ENCODE results near the gene RC3H2.
"Not testable (repeated sequence)": the region's sequence is repeated elsewhere in the genome, so short reads cannot be mapped to it uniquely, and the experiment has no call there.

RC3H2 gene

DNA sequence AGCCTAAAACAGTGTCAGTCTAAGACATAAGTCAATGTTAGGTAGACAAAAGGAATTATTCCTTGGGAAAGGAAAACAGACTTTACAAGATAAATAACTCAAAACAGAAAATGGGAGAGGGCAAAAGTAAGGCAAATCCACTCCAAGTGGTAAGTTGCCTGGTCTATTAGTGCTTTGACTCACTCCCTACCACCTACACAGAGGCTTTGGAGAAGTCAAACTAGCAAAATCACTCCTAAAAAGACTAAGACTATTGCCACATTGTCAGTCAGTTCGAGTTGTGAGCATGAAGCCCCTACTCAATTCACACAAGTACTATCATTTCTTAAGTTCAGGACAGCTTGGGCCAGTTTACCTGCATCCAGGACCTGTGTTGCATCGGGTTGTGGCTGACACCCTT lies 13.2 kb upstream of the RC3H2 start:
- no peak for DNase-seq (ENCODE audit: low spot score)

DNA sequence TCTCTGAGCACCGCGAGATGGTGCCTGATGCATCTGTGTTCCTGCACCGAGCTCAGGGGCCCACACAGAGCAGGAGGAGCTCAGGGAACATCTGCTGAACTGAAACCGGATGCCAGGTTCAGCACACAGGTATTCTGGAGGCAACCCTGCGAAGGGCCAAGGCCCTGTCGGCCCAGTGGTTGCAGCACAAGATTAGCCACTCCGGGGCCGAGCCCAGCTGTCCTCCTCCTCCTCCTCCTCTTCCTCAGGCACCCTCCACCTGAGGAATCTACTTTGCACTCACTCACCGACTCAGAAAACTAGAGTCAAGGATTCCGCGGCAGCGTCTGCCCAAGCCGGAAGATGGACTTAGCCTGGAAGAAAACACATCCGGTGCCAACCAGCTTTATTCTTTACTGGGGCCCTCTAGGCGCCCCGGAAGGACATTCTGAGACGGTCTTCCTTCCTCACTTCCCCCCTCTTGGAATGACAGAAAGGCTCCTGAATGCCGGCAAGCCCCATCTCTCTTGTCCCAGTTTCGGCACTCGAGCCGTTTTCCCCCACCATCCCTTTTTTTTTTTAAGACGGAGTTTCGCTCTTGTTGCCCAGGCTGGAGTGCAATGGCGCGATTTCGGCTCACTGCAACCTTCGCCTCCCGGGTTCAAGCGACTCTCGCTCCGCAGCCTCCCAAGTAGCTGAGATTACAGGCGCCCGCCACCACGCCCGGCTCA lies 8.0 kb upstream of the RC3H2 start, which contains the start of gene ZBTB6:
Gene ZBTB6 (minus strand): TSS at position 360 of the 710 bp plus-strand sequence. CDS start 1,251 bp downstream, outside the sequence.
- DNase-seq (ENCODE audit: low spot score): peak; percentile 66

DNA sequence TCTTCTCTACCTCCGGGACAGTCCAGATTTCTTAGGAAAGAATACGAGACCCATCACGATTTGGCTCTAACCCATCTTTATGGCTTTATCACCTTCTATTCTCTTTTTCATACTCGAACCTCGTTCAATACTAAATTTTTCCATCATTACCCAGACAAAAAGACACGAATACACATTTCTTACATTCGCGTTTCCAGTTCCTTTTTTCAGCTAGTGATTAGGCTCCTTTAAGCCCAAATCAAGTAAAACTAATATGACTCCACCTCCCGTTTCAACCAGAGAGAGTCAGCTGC lies 7.5 kb upstream of the RC3H2 start:
- DNase-seq (ENCODE audit: low spot score): no peak

DNA sequence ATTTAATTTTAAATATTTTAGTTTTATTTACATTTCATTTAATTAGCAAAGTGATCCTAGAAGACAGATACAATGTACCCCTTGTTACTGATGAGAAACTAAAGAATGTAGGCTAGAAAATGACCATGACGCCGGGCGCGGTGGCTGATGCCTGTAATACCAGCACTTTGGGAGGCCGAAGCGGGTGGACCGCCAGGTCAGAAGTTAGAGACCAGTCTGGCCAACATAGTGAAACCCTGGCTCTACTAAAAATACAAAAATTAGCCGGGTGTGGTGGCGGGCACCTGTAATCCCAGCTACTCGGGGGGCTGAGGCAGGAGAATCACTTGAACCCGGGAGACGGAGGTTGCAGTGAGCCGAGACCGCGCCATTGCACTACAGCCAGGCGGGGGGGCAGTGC lies 963 bp upstream of the RC3H2 start:
- not testable (repeated sequence) for DNase-seq (ENCODE audit: low spot score)

DNA sequence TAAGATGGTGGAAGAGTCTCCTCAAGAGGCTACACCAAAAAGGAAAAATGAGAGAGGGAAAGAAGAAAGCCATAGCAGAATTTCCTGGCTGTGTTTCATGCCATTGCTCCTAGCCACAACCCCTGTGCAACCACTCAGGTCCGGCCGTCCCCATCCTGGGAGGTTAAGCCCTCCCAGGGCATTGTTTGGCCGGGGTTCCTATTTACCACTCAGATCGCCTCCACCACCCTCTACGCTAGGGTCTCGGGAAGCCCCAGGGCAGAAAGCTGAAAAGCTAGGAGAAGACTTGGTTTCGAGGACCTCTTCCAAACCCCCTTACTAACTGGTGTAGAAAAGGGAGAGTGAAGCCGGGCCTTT lies 715 bp downstream of the RC3H2 start:
- peak; percentile 41 for DNase-seq (ENCODE audit: low spot score)

DNA sequence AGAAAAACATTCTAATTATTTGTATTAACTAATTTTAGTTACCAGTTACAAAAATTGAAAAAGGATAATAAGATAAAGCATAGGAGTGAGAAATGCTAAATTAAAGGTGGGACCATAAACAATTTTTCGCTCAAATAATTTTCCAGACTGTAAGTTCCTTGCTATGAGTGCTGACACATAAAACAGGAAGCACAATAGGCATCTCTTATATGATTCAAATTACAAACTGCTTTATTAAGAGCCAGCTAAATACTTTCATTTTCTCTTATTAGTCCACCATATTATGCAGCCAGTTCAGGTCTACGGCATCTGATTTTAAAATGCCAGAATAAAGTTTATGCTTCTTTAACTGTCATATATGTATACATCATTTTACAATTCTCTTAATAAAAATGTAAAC lies 4.4 kb downstream of the RC3H2 start:
- DNase-seq (ENCODE audit: low spot score): no peak

DNA sequence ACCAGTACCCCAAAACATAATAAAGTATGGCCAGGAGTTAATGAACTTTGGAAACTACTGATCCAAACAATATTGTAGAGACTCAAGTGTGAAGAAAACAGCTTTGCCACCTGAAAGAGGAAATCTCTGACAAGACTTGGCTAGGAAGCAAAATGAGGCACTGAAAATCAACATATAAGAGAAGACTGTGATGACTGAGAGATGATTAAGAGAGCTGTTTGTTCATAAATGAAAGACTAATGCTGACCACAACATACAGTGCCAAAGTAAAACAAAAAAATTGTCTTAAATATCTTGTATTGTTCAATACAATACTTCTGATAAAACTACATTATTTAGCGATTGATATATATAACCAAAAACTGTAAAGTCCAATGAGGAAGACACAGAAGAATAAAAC lies 7.2 kb downstream of the RC3H2 start:
- DNase-seq (ENCODE audit: low spot score): no peak

DNA sequence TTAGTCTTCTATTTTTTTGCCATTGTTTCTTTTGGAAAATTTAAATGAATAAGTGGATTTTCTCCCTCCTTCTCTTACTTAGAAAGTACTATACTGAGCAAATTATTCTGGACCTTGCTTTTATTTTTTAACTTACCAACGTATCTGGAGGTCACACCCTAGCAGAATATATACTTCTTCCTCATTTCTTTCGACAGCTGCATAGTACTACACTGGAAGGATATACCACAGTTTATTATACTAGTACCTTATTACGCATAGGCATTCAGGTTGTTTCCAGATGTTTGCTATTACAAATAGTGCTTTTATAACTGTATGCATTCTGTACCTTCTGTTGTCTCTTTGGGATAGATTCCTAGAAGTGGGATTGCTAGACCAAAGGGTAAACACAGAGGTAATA lies 16.7 kb downstream of the RC3H2 start:
- no peak for DNase-seq (ENCODE audit: low spot score)

DNA sequence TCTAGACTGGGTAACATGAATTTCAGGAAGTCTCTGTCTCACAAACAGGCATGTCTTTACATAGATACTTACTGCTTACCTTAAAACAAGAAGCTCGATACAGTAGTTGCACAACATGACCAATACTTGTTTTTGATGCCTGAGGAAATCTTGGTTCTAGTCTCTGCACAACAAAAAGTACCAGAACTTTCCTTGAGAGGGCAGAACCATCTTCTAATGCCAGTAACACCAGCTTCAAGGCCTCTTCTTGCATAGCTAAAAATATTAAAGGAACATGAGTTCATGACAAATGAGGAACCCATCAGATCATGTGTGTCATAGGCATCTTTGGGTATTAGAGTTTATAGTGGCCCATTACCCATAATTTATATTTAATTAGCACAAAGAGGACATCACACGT lies 22.0 kb downstream of the RC3H2 start:
- DNase-seq (ENCODE audit: low spot score): no peak

DNA sequence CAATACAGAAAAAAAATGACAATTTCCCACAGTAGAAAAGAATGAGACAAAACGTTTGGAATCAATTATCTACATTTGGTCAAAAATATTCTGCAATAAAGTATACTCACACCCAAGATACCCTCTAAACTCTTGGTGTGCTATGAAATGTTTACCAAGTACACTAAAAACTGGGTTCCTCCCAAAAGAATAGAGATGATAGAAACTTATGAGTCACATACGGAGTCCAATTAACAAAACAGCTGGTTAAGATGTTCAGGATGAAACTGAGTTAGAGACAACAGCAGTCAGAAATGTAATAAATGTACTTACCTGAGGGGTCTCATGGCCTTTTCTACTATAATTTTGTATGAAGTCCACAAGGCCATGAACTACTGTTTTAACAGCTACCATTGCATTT lies 25.7 kb downstream of the RC3H2 start:
- no peak for DNase-seq (ENCODE audit: low spot score)

DNA sequence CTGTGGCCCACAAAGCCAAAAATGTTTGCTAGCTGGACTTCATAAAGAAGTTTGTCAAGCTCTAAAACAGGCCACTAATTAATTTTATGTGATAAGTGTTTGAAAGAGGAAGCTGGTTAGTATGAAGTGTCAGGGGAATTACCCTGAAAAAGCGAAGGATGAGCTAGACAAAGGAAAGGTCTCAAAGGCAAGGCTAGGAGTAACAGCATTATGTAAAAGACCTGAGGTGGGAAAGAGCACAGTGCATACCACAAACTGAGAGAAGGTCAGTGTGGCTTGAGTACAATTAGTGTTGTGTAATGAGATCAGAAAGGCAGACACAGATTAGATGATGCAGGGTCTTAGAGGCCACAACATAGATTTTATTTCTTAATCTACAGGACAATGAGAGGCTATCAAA lies 29.6 kb downstream of the RC3H2 start:
- DNase-seq (ENCODE audit: low spot score): no peak

DNA sequence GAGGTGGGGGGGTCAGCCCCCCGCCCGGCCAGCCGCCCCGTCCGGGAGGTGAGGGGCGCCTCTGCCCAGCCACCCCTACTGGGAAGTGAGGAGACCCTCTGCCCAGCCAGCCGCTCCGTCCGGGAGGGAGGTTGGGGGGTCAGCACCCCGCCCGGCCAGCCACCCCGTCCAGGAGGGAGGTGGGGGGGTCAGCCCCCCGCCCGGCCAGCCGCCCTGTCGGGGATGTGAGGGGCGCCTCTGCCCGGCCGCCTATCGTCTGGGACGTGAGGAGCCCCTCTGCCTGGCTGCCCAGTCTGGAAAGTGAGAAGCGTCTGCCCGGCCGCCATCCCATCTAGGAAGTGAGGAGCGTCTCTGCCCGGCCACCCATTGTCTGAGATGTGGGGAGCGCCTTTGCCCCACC lies 37.9 kb downstream of the RC3H2 start:
- DNase-seq (ENCODE audit: low spot score): not testable (repeated sequence)

DNA sequence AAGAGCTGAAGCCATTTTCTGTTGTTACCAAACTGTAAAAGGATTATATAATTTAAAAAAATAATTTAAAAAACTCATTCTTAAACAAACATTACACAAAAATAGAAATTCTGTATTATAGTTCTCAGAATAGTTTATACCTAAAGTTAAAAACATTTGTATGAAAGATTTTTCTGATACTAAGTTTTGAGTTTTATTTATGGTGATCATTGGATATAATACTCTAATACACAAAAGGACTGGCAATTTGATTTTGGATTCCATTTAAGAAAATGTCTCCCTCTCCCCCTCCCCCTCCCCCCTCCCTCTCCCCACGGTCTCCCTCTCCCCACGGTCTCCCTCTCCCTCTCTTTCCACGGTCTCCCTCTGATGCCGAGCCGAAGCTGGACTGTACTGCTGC lies 39.1 kb downstream of the RC3H2 start:
- DNase-seq (ENCODE audit: low spot score): no peak

DNA sequence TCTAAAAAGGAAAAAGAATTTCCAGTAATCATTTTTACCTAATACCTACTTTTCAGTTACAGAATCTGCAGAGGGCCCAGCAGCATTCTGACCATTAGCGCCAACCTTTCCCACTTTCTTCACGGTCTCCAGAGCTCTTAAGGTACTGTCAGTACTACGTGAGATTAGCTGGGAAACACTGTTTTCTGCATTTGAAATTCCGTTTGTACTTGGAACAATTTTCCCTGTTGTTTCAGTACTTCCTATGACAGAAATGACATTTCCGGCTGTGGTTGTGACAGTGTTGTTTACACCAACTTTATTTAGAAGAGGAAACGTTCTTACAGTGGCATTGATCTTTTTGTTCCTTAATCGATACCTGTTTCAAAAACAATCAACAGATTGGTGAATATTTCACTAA lies 39.9 kb downstream of the RC3H2 start:
- no peak for DNase-seq (ENCODE audit: low spot score)

DNA sequence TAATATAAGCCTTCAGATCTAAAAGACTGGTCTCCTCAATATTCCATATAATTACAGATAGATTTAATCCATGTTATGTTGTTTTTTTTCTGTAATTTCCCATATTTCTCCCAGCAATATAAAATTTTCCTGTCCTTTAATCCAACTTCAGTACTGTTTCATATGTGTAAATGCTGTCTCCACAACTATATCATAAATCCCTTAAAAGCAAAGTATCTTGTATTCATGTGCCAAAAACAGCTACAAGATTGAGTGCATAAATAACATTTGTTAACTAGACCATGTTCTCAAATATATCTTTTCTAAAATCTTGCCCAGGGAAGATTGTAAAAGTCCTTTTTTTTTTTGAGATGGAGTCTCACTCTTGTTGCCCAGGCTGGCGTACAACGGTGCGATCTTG lies 41.8 kb downstream of the RC3H2 start:
- no peak for DNase-seq (ENCODE audit: low spot score)

DNA sequence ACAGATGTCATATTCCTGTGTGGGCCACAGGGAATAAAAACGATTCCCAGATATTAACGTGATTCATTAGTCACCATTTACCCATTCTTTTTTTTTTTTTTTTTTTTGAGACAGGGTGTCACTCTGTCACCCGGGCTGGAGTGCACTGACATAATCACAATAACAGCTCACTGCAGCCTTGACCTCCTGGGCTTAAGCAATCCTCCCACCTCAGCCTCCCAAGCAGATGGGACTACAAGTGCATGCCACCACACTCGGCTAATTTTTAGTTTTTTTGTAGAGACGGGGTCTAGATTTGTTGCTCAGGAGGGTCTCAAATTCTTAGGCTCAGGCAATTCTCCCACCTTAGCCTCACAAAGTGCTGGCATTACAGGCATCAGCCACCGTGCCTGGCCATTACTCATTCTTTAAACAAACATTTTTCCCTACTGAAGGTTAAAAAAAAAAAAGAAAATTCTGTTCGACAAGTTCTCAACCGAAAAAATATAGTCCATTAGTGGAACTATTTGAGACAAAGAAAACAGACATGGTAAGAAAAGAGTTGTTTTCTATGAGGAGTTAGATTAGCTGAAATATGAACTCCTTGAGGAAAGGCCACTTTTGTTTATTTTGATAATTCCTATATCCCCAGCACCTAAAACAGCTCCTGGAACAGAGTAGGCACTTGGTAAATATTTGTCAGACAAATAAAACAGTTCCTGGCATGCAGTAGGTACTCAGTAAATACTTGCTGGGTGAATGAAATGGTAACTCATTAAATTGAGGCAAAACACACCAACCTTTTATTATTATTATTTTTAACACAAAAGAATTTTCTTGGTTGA lies 44.6 kb downstream of the RC3H2 start:
- no peak for DNase-seq (ENCODE audit: low spot score)

DNA sequence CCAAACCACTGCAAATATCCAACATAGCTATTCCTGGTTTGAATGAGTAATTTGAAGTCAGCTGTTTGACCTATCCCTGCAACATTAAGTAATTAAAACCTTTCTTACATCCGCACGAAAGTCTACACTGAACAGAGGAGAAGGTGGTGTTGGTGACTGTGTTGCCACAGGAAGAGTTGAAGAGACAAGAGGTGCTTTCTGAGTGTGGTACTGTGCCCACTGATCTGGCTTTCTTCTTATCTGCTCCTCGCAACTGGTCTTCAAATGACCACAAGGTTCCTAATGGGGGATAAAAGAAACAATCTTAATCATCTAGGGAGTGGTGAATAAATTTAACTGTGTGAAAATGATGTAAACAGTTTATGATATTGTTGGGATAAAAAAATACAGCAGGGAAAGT lies 47.3 kb downstream of the RC3H2 start:
- no peak for DNase-seq (ENCODE audit: low spot score)

DNA sequence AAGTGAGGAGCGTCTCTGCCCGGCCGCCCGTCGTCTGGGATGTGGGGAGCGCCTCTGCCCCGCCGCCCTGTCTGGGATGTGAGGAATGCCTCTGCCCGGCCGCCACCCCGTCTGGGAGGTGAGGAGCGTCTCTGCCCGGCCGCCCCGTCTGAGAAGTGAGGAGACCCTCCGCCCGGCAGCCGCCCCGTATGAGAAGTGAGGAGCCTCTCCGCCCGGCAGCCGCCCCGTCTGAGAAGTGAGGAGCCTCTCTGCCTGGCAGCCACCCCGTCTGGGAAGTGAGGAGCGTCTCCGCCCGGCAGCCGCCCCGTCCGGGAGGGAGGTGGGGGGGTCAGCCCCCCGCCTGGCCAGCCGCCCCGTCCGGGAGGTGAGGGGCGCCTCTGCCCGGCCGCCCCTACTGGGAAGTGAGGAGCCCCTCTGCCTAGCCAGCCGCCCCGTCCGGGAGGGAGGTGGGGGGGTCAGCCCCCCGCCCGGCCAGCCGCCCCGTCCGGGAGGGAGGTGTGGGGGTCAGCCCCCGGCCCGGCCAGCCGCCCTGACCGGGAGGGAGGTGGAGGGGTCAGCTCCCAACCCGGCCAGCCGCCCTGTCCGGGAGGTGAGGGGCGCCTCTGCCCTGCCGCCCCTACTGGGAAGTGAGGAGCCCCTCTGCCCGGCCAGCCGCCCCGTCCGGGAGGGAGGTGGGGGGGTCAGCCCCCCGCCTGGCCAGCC lies 52.9 kb downstream of the RC3H2 start:
- DNase-seq (ENCODE audit: low spot score): not testable (repeated sequence)

DNA sequence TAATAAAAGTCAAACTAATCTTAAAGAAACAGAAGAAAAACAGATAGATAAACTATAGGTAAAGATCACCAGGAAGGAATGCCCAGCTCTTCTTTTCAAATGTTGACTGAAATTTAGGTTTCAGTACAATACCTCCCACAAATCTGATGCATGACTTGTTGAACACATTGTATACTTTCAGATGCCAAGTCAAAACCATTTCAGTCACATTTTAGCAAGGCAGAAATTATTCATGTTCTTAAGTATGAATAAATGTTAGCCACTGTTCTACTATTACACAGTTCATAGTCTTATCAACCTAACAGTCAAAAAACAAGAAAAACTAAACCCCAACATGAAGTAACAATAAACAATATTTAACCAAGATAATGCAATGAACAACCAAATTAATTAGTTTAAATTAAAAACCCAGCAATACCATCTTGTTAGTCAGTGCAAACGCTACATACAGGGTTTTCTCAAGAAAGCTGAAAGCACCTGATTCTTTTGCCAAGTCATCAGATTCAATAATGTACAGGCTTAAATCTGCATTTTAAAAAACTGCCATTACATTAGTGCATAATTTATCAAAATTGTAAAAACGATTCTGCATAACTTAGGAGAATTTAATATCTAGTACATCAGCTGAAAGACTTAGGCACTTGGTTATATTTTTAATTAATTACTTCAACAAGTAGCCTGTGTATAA lies 56.8 kb downstream of the RC3H2 start:
- DNase-seq (ENCODE audit: low spot score): no peak

DNA sequence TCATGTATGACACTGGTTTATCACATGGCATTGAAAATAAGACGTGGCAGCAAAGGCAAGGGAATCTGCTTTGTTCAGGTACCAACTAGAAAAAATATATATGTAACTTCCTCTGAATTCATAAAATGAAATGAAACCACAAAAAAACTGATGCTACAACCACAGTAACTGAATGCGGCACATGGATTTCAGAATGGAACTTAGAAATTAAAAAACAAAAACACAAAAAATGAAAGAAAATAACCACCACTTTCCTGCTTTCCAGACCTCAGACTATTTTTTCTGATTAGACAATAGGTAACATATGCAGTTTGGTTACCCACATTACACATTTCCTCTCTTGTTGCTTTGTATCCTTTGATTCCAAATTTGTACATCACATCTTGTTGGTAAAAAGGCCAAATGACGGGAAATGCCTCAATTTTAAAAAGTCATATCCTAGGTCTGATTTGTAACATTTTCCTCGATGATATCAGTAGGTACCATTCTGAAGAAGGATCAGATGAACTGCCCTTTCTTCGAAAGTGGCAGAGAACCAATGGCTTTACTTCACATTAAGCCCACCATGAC lies 58.7 kb downstream of the RC3H2 start:
- no peak for DNase-seq (ENCODE audit: low spot score)

DNA sequence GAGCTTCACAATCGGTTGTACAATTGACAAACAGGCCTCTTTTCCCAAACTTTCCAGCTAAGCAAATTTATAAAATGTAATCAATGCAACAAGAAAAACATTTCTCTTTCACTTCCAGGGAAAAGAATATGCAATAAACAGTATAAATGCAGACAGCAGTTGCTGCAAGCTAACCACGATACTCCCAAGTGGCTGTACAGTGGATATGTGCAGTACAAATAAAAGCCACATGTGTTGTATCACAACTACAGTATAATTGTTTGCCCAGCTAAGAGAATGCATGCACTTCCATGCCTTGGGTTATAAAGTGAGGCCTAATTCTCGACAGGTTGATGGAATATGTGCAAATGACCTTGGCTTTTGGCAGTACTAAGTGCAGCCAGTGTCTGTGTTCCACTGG lies 60.0 kb downstream of the RC3H2 start:
- DNase-seq (ENCODE audit: low spot score): no peak

DNA sequence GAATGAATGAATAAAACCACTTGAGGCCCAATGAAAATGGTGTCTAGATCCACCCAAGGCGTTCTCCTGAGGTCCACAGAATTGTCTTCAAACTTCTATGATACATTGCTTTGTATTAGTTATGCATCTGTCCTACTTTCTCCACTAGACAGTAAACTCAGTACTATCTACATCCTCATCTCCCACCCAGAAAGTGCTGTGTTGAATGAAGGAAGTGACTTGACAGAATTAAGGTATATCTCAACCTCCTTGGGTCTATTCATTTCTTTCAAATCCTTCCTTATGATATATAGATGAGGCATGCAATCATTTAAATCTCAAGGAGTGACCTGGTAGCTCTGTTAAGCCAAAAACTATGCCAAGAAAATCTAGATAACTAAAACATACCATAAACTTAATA lies 61.0 kb downstream of the RC3H2 start:
- DNase-seq (ENCODE audit: low spot score): no peak

All from HuH-7.5 (cell line).